HG03108 (cell line): ENCODE data around the gene EIPR1.
"Not testable (repeated sequence)": the region's sequence is repeated elsewhere in the genome, so short reads cannot be mapped to it uniquely, and the experiment has no call there.

Experiments used
- ATAC-seq: cut with Tn5 transposase; IDR thresholded peaks from one replicate; pipeline ENCODE4 v1.9.1; 2021; ENCODE audit warnings: moderate library complexity; ENCODE audit not compliant: unreplicated experiment

Gene EIPR1

GRCh38 chr2:3182848-3183247, 194.8 kb downstream of the EIPR1 start:
- no peak for ATAC-seq

GRCh38 chr2:3181416-3182010, 196.1 kb downstream of the EIPR1 start:
- ATAC-seq = no peak

- ATAC-seq = not testable (repeated sequence)
These were observed 196.8 kb downstream of the EIPR1 start for GRCh38 chr2:3180909-3181221.

GRCh38 chr2:3180082-3180908, 197.3 kb downstream of the EIPR1 start:
- no peak for ATAC-seq

GRCh38 chr2:3179626-3180025, 198.0 kb downstream of the EIPR1 start:
- no peak for ATAC-seq

- ATAC-seq = no peak
These were observed 198.4 kb downstream of the EIPR1 start for GRCh38 chr2:3179208-3179607.

GRCh38 chr2:3178578-3179031, 199.0 kb downstream of the EIPR1 start:
- no peak for ATAC-seq

GRCh38 chr2:3177891-3178577, 199.6 kb downstream of the EIPR1 start:
- no peak for ATAC-seq

GRCh38 chr2:3176869-3177255, 200.8 kb downstream of the EIPR1 start:
- no peak for ATAC-seq

GRCh38 chr2:3176071-3176868, 201.3 kb downstream of the EIPR1 start:
- ATAC-seq = no peak

- ATAC-seq = no peak
These were observed 202.1 kb downstream of the EIPR1 start for GRCh38 chr2:3175568-3175955.

- ATAC-seq = no peak
These were observed 202.7 kb downstream of the EIPR1 start for GRCh38 chr2:3174626-3175567.

GRCh38 chr2:3173031-3173430, 204.6 kb downstream of the EIPR1 start:
- no peak for ATAC-seq

- ATAC-seq = no peak
These were observed 205.2 kb downstream of the EIPR1 start for GRCh38 chr2:3172265-3172935.

- no peak for ATAC-seq
These were observed 205.9 kb downstream of the EIPR1 start for GRCh38 chr2:3171564-3172264.

GRCh38 chr2:3170792-3171455, 206.7 kb downstream of the EIPR1 start:
- no peak for ATAC-seq

GRCh38 chr2:3169106-3169870, 208.3 kb downstream of the EIPR1 start:
- no peak for ATAC-seq
